T-helper 2 cell treated with Interferon-gamma antibody and Interleukin-4, amounts not matched to agents 5 μg/mL and 100 μg/mL, for 36 hours (primary cell): ENCODE results near the gene FXYD4.
"Not testable (repeated sequence)": the region's sequence is repeated elsewhere in the genome, so short reads cannot be mapped to it uniquely, and the experiment has no call there.

Source experiments
- DNase-seq: peaks from one replicate; pipeline ENCODE4 v3.0.0; 2021; ENCODE audit warnings: low spot score
- H3K27ac Mint-ChIP-seq: one replicate; pipeline ENCODE4 v1.8.0; 2021; ENCODE audit warnings: mild to moderate bottlenecking, mixed read lengths
- H3K27me3 Mint-ChIP-seq: one replicate; pipeline ENCODE4 v1.8.0; 2021; ENCODE audit warnings: low read depth, mixed read lengths
- H3K36me3 Mint-ChIP-seq: one replicate; pipeline ENCODE4 v1.8.0; 2021; ENCODE audit warnings: low read depth, mixed read lengths
- H3K4me1 Mint-ChIP-seq: one replicate; pipeline ENCODE4 v1.8.0; 2021; ENCODE audit warnings: low read depth, mixed read lengths
- H3K4me3 Mint-ChIP-seq: one replicate; pipeline ENCODE4 v1.8.0; 2022; ENCODE audit warnings: mild to moderate bottlenecking, moderate library complexity, mixed read lengths
- H3K9me3 Mint-ChIP-seq: one replicate; pipeline ENCODE4 v1.8.0; 2021; ENCODE audit warnings: mixed read lengths

The FXYD4 gene

GRCh38 chr10:43371418-43371817 lies at the start of gene FXYD4:
Gene FXYD4, plus strand, starts transcription at chr10:43371636. Its CDS starts 2,111 bp downstream, at chr10:43373747.
- H3K9me3 Mint-ChIP-seq: no peaks in the 10 kb centered on the region
- H3K4me3 Mint-ChIP-seq: no peak within 1 kb of the TSS
- H3K4me1 Mint-ChIP-seq: peaks cover 3% of the 10 kb centered on the region
- H3K27ac Mint-ChIP-seq: no peak within 1 kb of the TSS
- no peaks in the 10 kb centered on the region for H3K27me3 Mint-ChIP-seq
- H3K36me3 Mint-ChIP-seq: no peaks in the 10 kb centered on the region
- DNase-seq: no peak

- Mint-ChIP-seq H3K27ac (peak overlapping the region; percentile 74), H3K4me3 (peak overlapping the region; percentile 58), H3K36me3 (peaks cover 2% of the 10 kb centered on the region), H3K9me3 (no peaks in the 10 kb centered on the region), H3K4me1 (peaks cover 29% of the 10 kb centered on the region), H3K27me3 (peaks cover 8% of the 10 kb centered on the region)
- no peak for DNase-seq
These were observed 49.1 kb upstream of the FXYD4 start for GRCh38 chr10:43322331-43322730.

- Mint-ChIP-seq H3K4me1 (peaks cover 32% of the 10 kb centered on the region), H3K4me3 (peak overlapping the region; percentile 58), H3K9me3 (no peaks in the 10 kb centered on the region), H3K27me3 (peaks cover 8% of the 10 kb centered on the region), H3K36me3 (peaks cover 2% of the 10 kb centered on the region), H3K27ac (peak overlapping the region; percentile 74)
- peak; percentile 82 for DNase-seq
These were observed 48.7 kb upstream of the FXYD4 start for GRCh38 chr10:43322769-43323168.

- Mint-ChIP-seq H3K27ac (peak overlapping the region; percentile 74), H3K4me3 (peak overlapping the region; percentile 58), H3K4me1 (peaks cover 33% of the 10 kb centered on the region), H3K9me3 (no peaks in the 10 kb centered on the region), H3K36me3 (peaks cover 2% of the 10 kb centered on the region), H3K27me3 (peaks cover 7% of the 10 kb centered on the region)
- no peak for DNase-seq
These were observed 48.2 kb upstream of the FXYD4 start for GRCh38 chr10:43323245-43323644.

GRCh38 chr10:43324876-43325275 lies 46.6 kb upstream of the FXYD4 start:
- Mint-ChIP-seq H3K4me3 (no peak overlapping the region), H3K4me1 (peaks cover 27% of the 10 kb centered on the region), H3K36me3 (peaks cover 2% of the 10 kb centered on the region), H3K27me3 (peaks cover 3% of the 10 kb centered on the region), H3K9me3 (no peaks in the 10 kb centered on the region), H3K27ac (no peak overlapping the region)
- DNase-seq: no peak

GRCh38 chr10:43327171-43327570 lies 44.3 kb upstream of the FXYD4 start:
- no peaks in the 10 kb centered on the region for H3K9me3 Mint-ChIP-seq
- peak overlapping the region; percentile 34 for H3K27ac Mint-ChIP-seq
- H3K4me3 Mint-ChIP-seq: no peak overlapping the region
- peaks cover 3% of the 10 kb centered on the region for H3K36me3 Mint-ChIP-seq
- H3K4me1 Mint-ChIP-seq: peaks cover 33% of the 10 kb centered on the region
- no peak for DNase-seq
- H3K27me3 Mint-ChIP-seq: no peaks in the 10 kb centered on the region

- no peaks in the 10 kb centered on the region for H3K9me3 Mint-ChIP-seq
- DNase-seq: no peak
- H3K4me3 Mint-ChIP-seq: no peak overlapping the region
- no peak overlapping the region for H3K27ac Mint-ChIP-seq
- peaks cover 32% of the 10 kb centered on the region for H3K4me1 Mint-ChIP-seq
- H3K36me3 Mint-ChIP-seq: peaks cover 1% of the 10 kb centered on the region
- no peaks in the 10 kb centered on the region for H3K27me3 Mint-ChIP-seq
These were observed 43.5 kb upstream of the FXYD4 start for GRCh38 chr10:43327986-43328385.

- H3K4me1 Mint-ChIP-seq: peaks cover 32% of the 10 kb centered on the region
- DNase-seq, H3K9me3 Mint-ChIP-seq, H3K4me3 Mint-ChIP-seq, H3K27me3 Mint-ChIP-seq, H3K36me3 Mint-ChIP-seq, H3K27ac Mint-ChIP-seq: not testable (repeated sequence)
These were observed 42.6 kb upstream of the FXYD4 start for GRCh38 chr10:43328810-43329209.

- not testable (repeated sequence) for H3K27me3 Mint-ChIP-seq, H3K36me3 Mint-ChIP-seq, DNase-seq, H3K27ac Mint-ChIP-seq, H3K9me3 Mint-ChIP-seq, H3K4me3 Mint-ChIP-seq
- peaks cover 32% of the 10 kb centered on the region for H3K4me1 Mint-ChIP-seq
These were observed 42.1 kb upstream of the FXYD4 start for GRCh38 chr10:43329246-43329885.

- not testable (repeated sequence) for H3K36me3 Mint-ChIP-seq, H3K4me3 Mint-ChIP-seq, H3K27me3 Mint-ChIP-seq, H3K27ac Mint-ChIP-seq, H3K9me3 Mint-ChIP-seq, DNase-seq
- H3K4me1 Mint-ChIP-seq: peaks cover 30% of the 10 kb centered on the region
These were observed 41.2 kb upstream of the FXYD4 start for GRCh38 chr10:43330049-43330823.

- not testable (repeated sequence) for H3K9me3 Mint-ChIP-seq, H3K4me3 Mint-ChIP-seq, DNase-seq, H3K27me3 Mint-ChIP-seq, H3K27ac Mint-ChIP-seq, H3K36me3 Mint-ChIP-seq
- H3K4me1 Mint-ChIP-seq: peaks cover 31% of the 10 kb centered on the region
These were observed 40.7 kb upstream of the FXYD4 start for GRCh38 chr10:43330824-43331127.

GRCh38 chr10:43333653-43334052 lies 37.8 kb upstream of the FXYD4 start:
- DNase-seq: no peak
- peaks cover 3% of the 10 kb centered on the region for H3K9me3 Mint-ChIP-seq
- H3K27ac Mint-ChIP-seq: no peak overlapping the region
- peaks cover 27% of the 10 kb centered on the region for H3K4me1 Mint-ChIP-seq
- peaks cover 1% of the 10 kb centered on the region for H3K36me3 Mint-ChIP-seq
- H3K4me3 Mint-ChIP-seq: no peak overlapping the region
- no peaks in the 10 kb centered on the region for H3K27me3 Mint-ChIP-seq

- Mint-ChIP-seq H3K36me3 (peaks cover 1% of the 10 kb centered on the region), H3K4me3 (no peak overlapping the region), H3K27ac (no peak overlapping the region), H3K27me3 (peaks cover 13% of the 10 kb centered on the region), H3K4me1 (peaks cover 32% of the 10 kb centered on the region), H3K9me3 (peaks cover 3% of the 10 kb centered on the region)
- DNase-seq: no peak
These were observed 35.4 kb upstream of the FXYD4 start for GRCh38 chr10:43336061-43336460.

GRCh38 chr10:43336641-43337318 lies 34.7 kb upstream of the FXYD4 start:
- DNase-seq: no peak
- peaks cover 16% of the 10 kb centered on the region for H3K27me3 Mint-ChIP-seq
- H3K36me3 Mint-ChIP-seq: peaks cover under 1% of the 10 kb centered on the region
- peaks cover 3% of the 10 kb centered on the region for H3K9me3 Mint-ChIP-seq
- H3K4me1 Mint-ChIP-seq: peaks cover 28% of the 10 kb centered on the region
- H3K27ac Mint-ChIP-seq: no peak overlapping the region
- H3K4me3 Mint-ChIP-seq: no peak overlapping the region
